Fibroblast of lung (primary cell): ENCODE measurements around the gene THOC6. TPM values are rescaled to one million over a fixed set of nuclear protein-coding genes. Genes with fewer than 3 reads are reported as not detected.

ENCODE experiments used
- DNase-seq, 2 donors: peaks; one replicate each; pipeline versions ENCODE4 v3.0.0 to v3.0.0-alpha.2; 2010; ENCODE audit warnings: low read depth in 2 of 2
- H2AFZ ChIP-seq: 2 replicates; pipeline ENCODE4 v1.5.1; 2012; ENCODE audit warnings: low read length, control low read depth, inconsistent platforms
- H3K27ac ChIP-seq: 2 replicates; pipeline ENCODE4 v1.5.1; 2011; ENCODE audit warnings: low read length, control low read depth; ENCODE audit not compliant: insufficient read depth
- H3K27me3 ChIP-seq: 2 replicates; pipeline ENCODE4 v1.5.1; 2011; ENCODE audit warnings: mild to moderate bottlenecking, low read length; ENCODE audit not compliant: control insufficient read depth, insufficient read depth
- H3K36me3 ChIP-seq: 2 replicates; pipeline ENCODE4 v1.5.1; 2011; ENCODE audit warnings: low read length; ENCODE audit not compliant: control insufficient read depth, insufficient read depth
- H3K4me1 ChIP-seq: 2 replicates; pipeline ENCODE4 v1.5.1; 2011; ENCODE audit warnings: low read length; ENCODE audit not compliant: control insufficient read depth, insufficient read depth; ENCODE audit errors: extremely low read depth
- H3K4me2 ChIP-seq: 2 replicates; pipeline ENCODE4 v1.5.1; 2011; ENCODE audit warnings: low read length, control low read depth; ENCODE audit not compliant: insufficient read depth; ENCODE audit errors: extremely low read depth
- H3K4me3 ChIP-seq, 4 experiments: fragments of 200-600 bp in 1 of 4; sonication (generic) in 1 of 4; replicated peaks in 1 of 4; 2 replicates each; pipeline ENCODE4 v1.5.1; 2011 to 2016; ENCODE audit warnings: low read length in 4 of 4, low read depth in 3 of 4, mild to moderate bottlenecking in 3 of 4, control low read depth in 2 of 4, inconsistent platforms in 1 of 4, mixed read lengths in 1 of 4; ENCODE audit not compliant: insufficient read depth in 1 of 4; ENCODE audit errors: control extremely low read depth in 1 of 4
- H3K79me2 ChIP-seq: 2 replicates; pipeline ENCODE4 v1.5.1; 2012; ENCODE audit warnings: mild to moderate bottlenecking, low read length, inconsistent platforms; ENCODE audit not compliant: control insufficient read depth, insufficient read depth
- H3K9ac ChIP-seq: 2 replicates; pipeline ENCODE4 v1.5.1; 2011; ENCODE audit warnings: mild to moderate bottlenecking, low read length, control low read depth; ENCODE audit not compliant: insufficient read depth
- H3K9me3 ChIP-seq: 2 replicates; pipeline ENCODE4 v1.5.1; 2012; ENCODE audit warnings: low read depth, low read length; ENCODE audit not compliant: control insufficient read depth, insufficient read depth
- H4K20me1 ChIP-seq: 2 replicates; pipeline ENCODE4 v1.5.1; 2011; ENCODE audit warnings: low read length; ENCODE audit not compliant: control insufficient read depth, insufficient read depth; ENCODE audit errors: extremely low read depth
- EZH2 ChIP-seq: IDR thresholded peaks from 2 replicates; pipeline ENCODE4 v1.5.1; 2012; ENCODE audit warnings: low read length, control low read depth, mild to moderate bottlenecking; ENCODE audit errors: missing control alignments
- polyA plus RNA-seq, 2 donors: library from polyadenylated mRNA; depleted of rRNA in 1 of 2; stranded (reverse) in 1 of 2; unstranded in 1 of 2; fragments of >200 nt; gene quantifications; 2 replicates each; pipeline ENCODE4 v1.2.1, GENCODE V29; 2011 to 2012; ENCODE audit warnings: missing spikeins in 1 of 2
- total RNA-seq: library from RNA; depleted of rRNA; stranded (reverse); fragments of >200 nt; gene quantifications from 2 replicates; pipeline ENCODE4 v1.2.1, GENCODE V29; 2014
- TF ChIP-seq, protein P1 (sequence below), 2 donors: IDR thresholded peaks in 1 of 2; conservative IDR thresholded peaks in 1 of 2; 1 replicate in 1 of 2; 2 replicates in 1 of 2; pipeline ENCODE4 v1.5.1; 2011 to 2012; ENCODE audit warnings: low read length in 2 of 2, control low read depth in 1 of 2, inconsistent platforms in 1 of 2, low read depth in 1 of 2, mild to moderate bottlenecking in 1 of 2

The THOC6 gene
- total and polyA plus RNA-seq, 2 donors (not counting 1 experiment from before 2014, with no cell fraction given): 17.6 to 26.6 TPM

DNA sequence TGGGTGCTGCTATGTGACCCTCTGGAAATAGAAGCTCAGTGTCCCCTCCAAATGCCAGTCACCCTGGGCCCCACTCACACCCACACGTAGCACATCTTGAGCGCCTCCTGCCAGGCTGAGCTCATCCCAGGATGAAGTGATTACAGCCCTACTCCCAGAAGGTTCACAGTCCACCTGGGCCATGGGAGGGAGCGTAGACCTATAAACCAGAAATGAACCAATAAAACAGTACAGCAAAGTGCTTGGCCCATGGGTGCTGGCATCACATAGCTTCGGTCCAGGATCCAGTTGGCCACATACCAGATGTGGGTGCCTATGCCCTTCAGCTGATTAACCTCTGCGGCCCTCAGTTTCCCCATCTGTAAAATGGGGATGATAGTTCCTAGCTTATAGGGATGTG lies 15.1 kb downstream of the THOC6 start:
- Histone ChIP-seq H2AFZ (no peak overlapping the region), H3K79me2 (no peaks in the 10 kb centered on the region), H4K20me1 (no peaks in the 10 kb centered on the region), H3K27ac (no peak overlapping the region), H3K4me2 (no peak overlapping the region), H3K4me1 (no peaks in the 10 kb centered on the region), H3K27me3 (peaks cover 44% of the 10 kb centered on the region), H3K9me3 (no peaks in the 10 kb centered on the region), H3K36me3 (no peaks in the 10 kb centered on the region), H3K4me3 (no peak overlapping the region), H3K9ac (no peak overlapping the region)
- no peak for TF ChIP-seq EZH2
- TF ChIP-seq, protein P1, sequence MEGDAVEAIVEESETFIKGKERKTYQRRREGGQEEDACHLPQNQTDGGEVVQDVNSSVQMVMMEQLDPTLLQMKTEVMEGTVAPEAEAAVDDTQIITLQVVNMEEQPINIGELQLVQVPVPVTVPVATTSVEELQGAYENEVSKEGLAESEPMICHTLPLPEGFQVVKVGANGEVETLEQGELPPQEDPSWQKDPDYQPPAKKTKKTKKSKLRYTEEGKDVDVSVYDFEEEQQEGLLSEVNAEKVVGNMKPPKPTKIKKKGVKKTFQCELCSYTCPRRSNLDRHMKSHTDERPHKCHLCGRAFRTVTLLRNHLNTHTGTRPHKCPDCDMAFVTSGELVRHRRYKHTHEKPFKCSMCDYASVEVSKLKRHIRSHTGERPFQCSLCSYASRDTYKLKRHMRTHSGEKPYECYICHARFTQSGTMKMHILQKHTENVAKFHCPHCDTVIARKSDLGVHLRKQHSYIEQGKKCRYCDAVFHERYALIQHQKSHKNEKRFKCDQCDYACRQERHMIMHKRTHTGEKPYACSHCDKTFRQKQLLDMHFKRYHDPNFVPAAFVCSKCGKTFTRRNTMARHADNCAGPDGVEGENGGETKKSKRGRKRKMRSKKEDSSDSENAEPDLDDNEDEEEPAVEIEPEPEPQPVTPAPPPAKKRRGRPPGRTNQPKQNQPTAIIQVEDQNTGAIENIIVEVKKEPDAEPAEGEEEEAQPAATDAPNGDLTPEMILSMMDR (conservative IDR thresholded peaks at IDR 0.05 in 1 of 2, IDR thresholded peaks at IDR 0.05 in 1 of 2; ENCODE audit: low read depth in 1 of 2, low read length in 2 of 2): no peak
- DNase-seq: no peak

DNA sequence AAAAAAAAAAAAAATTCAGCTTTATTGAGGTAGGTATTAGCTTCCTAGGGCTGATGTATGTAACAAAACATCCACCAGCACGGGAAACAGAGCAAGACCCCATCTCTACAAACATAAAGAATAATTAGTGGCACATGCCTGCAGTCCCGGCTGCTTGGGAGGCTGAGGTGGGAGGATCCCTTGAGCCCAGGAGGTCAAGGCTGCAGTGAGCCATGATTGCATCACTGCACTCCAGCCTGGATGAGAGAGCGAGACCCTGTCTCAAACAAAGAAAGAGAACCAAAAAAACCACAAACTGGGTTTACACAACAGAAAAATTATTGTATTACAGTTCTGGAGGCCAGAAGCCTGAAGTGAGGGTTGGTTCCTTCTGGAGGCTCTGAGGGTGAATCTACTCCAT lies 18.5 kb downstream of the THOC6 start:
- Histone ChIP-seq H3K9me3 (no peaks in the 10 kb centered on the region), H3K4me3 (no peak overlapping the region), H3K27me3 (peaks cover 40% of the 10 kb centered on the region), H3K4me1 (no peaks in the 10 kb centered on the region), H3K36me3 (no peaks in the 10 kb centered on the region), H3K4me2 (no peak overlapping the region), H3K79me2 (no peaks in the 10 kb centered on the region), H3K27ac (no peak overlapping the region), H3K9ac (no peak overlapping the region), H4K20me1 (no peaks in the 10 kb centered on the region), H2AFZ (no peak overlapping the region)
- no peak for TF ChIP-seq EZH2
- TF ChIP-seq, protein P1 (conservative IDR thresholded peaks at IDR 0.05 in 1 of 2, IDR thresholded peaks at IDR 0.05 in 1 of 2; ENCODE audit: low read depth in 1 of 2, low read length in 2 of 2): no peak
- DNase-seq: no peak

DNA sequence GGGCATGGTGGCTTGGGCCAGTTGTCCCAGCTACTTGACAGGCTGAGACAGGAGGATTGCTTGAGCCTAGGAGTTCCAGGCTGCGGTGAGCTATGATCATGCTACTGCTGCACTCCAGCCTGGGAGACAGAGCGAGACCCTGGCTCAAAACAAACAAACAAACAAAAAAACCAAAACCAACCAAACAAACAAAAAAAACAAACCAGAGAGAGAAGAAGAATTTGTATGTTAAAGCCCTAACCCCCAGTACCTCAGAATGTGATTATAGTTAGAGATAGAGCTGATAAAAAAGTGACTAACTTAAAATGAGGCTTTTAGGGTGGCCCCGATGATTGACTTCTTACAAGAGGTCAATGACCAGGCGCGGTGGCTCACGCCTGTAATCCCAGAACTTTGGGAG lies 20.9 kb downstream of the THOC6 start:
- no peaks in the 10 kb centered on the region for H3K4me1 ChIP-seq
- TF ChIP-seq, protein P1 (conservative IDR thresholded peaks at IDR 0.05 in 1 of 2, IDR thresholded peaks at IDR 0.05 in 1 of 2; ENCODE audit: low read depth in 1 of 2, low read length in 2 of 2): no peak
- TF ChIP-seq EZH2: no peak
- no peak overlapping the region for H3K27ac ChIP-seq
- no peak overlapping the region for H2AFZ ChIP-seq
- H3K9me3 ChIP-seq: no peaks in the 10 kb centered on the region
- peaks cover 38% of the 10 kb centered on the region for H3K27me3 ChIP-seq
- H3K9ac ChIP-seq: no peak overlapping the region
- no peaks in the 10 kb centered on the region for H3K79me2 ChIP-seq
- no peak overlapping the region for H3K4me2 ChIP-seq
- H3K4me3 ChIP-seq: no peak overlapping the region
- H3K36me3 ChIP-seq: no peaks in the 10 kb centered on the region
- no peaks in the 10 kb centered on the region for H4K20me1 ChIP-seq
- DNase-seq: no peak
